Gastroesophageal sphincter (tissue), 3 donors: ENCODE measurements around the gene MYT1.

Experiments
- POLR2A ChIP-seq, 2 donors: fragments of 450-650 bp; IDR thresholded peaks; one replicate each; pipeline ENCODE4 v1.6.1; 2017; ENCODE audit warnings: antibody characterized with exemption in 2 of 2, mild to moderate bottlenecking in 2 of 2, moderate library complexity in 1 of 2
- POLR2AphosphoS5 ChIP-seq: sonication (generic); formaldehyde crosslinking; IDR thresholded peaks from one replicate; pipeline ENCODE4 v1.6.1; 2017; ENCODE audit warnings: antibody characterized with exemption
- TF ChIP-seq, protein P1 (sequence below), 4 experiments: fragments of 200-600 bp in 2 of 4; fragments of 450-650 bp in 2 of 4; sonication (generic) in 1 of 4; IDR thresholded peaks; one replicate each; pipeline ENCODE4 v1.5.1; 2017 to 2019; ENCODE audit warnings: antibody characterized with exemption in 4 of 4, mild to moderate bottlenecking in 2 of 4, moderate library complexity in 2 of 4

DNA sequence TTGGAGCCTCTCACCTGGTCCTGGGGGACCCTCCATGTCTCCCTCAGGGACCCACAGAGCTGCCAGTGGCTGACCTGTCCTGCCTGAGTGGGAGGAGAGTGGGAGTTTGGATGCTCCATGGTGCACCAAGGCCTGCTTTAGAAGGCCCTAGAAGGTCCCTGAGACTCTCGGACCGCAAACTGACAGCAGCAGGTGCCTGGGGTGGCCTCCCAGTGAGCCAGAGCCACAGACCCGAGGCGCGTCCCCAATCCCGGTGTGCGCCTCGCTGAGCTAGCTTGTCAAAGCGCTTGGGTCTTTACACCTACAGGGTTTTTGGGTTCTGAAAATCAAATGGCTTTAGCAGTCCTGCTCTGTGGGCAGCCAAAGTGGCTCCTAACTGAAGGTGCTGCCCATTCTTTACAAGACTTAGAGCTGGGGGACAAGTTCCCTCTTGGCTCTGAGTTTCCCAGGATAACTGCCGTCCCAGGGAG is 4.9 kb downstream of the MYT1 start:
- TF ChIP-seq POLR2A (IDR thresholded peaks at IDR 0.05) (no peak), POLR2AphosphoS5 (no peak)
- TF ChIP-seq, protein P1, sequence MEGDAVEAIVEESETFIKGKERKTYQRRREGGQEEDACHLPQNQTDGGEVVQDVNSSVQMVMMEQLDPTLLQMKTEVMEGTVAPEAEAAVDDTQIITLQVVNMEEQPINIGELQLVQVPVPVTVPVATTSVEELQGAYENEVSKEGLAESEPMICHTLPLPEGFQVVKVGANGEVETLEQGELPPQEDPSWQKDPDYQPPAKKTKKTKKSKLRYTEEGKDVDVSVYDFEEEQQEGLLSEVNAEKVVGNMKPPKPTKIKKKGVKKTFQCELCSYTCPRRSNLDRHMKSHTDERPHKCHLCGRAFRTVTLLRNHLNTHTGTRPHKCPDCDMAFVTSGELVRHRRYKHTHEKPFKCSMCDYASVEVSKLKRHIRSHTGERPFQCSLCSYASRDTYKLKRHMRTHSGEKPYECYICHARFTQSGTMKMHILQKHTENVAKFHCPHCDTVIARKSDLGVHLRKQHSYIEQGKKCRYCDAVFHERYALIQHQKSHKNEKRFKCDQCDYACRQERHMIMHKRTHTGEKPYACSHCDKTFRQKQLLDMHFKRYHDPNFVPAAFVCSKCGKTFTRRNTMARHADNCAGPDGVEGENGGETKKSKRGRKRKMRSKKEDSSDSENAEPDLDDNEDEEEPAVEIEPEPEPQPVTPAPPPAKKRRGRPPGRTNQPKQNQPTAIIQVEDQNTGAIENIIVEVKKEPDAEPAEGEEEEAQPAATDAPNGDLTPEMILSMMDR (IDR thresholded peaks at IDR 0.05), result no peak
